Vagina (tissue), 2 donors: ENCODE data around the gene LRMDA.

ENCODE experiments used
- CTCF ChIP-seq, 3 experiments: fragments of 450-650 bp in 2 of 3; fragments of 200-600 bp in 1 of 3; sonication (generic) in 1 of 3; IDR thresholded peaks; one replicate each; pipeline ENCODE4 v1.5.1; 2017 to 2019; ENCODE audit warnings: antibody characterized with exemption in 3 of 3, mild to moderate bottlenecking in 2 of 3, moderate library complexity in 2 of 3
- POLR2AphosphoS5 ChIP-seq, 2 donors: sonication (generic); formaldehyde crosslinking; IDR thresholded peaks; one replicate each; pipeline ENCODE4 v1.9.0; 2017; ENCODE audit warnings: antibody characterized with exemption in 2 of 2, mild to moderate bottlenecking in 2 of 2, low read depth in 1 of 2; ENCODE audit not compliant: insufficient read depth in 1 of 2

DNA sequence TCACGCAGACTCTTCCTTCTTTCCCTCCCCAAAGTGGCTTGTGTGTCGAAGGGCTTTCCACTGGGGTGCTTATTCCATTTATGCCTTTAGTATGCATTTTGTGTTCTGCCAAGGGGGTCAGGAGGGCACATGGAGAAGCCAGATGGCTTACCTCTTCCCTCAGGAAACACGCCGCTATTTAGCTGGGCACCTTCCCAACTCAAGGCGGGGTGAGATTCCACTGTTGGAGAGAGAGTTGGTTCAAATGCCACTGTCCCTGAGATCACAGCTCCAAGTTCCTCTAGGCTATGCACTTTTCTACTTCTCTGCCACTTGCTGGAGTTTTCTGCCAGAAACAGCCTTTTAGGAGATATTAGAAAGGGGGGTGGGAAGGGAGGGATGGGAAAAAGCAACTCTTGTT is 1091.8 kb downstream of the LRMDA start:
- no peak for TF ChIP-seq POLR2AphosphoS5 (IDR thresholded peaks at IDR 0.05; ENCODE audit: insufficient read depth in 1 of 2, low read depth in 1 of 2)
- no peak for TF ChIP-seq CTCF (IDR thresholded peaks at IDR 0.05)
